GM12874 (cell line): Measurements from ENCODE around the gene NUP210L.

Experiments used
- TF ChIP-seq, protein P1 (sequence below): IDR thresholded peaks from 2 replicates; pipeline ENCODE4 v1.5.1; 2011; ENCODE audit warnings: low read depth, mild to moderate bottlenecking, control low read depth, low read length, moderate library complexity; ENCODE audit not compliant: insufficient read depth

The NUP210L gene

DNA sequence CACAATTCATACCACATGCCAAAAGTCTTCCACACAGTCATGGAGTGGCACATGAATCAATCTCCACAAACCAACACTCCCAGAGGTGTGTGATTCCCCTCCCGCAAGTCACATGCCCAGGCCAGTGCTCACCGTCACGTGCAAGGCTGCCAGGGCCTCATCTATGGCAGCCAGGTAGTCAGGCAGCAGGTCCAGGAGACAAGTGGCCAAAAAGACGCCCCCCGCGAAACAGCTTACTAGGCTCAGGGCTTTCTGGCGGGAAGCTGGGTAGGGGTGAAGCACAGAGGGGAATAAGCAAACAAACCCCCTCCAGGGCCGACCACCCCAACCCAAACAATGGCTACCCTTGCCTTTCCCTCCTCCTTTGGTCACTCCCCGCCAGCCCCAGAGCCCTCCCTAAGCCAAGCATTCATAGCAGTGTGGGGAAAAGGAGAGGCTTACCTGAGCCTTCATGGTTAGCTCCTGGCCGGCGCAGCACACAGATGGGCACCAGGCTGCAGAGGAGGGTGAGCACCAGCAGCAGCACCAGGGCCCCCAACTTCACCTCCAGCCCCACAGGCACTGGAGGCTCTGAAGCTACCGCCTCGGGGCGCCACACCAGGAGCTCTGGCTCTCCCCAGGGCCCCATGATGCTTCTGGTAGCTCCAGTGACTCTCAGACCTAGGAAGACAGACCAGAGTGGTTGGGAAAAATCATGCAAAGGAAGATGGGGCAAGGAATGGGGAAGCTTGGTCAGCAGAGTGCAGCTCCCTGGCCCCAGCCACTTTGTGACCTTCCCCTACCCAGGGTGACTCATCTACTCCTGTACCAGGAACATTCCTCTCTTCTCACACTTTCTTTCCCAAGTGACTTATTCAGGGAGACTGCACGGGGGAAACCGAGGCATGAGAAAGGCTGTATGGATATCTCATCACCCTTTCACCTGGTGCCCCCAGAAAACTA is 192.5 kb downstream of the NUP210L start:
- TF ChIP-seq, protein P1, sequence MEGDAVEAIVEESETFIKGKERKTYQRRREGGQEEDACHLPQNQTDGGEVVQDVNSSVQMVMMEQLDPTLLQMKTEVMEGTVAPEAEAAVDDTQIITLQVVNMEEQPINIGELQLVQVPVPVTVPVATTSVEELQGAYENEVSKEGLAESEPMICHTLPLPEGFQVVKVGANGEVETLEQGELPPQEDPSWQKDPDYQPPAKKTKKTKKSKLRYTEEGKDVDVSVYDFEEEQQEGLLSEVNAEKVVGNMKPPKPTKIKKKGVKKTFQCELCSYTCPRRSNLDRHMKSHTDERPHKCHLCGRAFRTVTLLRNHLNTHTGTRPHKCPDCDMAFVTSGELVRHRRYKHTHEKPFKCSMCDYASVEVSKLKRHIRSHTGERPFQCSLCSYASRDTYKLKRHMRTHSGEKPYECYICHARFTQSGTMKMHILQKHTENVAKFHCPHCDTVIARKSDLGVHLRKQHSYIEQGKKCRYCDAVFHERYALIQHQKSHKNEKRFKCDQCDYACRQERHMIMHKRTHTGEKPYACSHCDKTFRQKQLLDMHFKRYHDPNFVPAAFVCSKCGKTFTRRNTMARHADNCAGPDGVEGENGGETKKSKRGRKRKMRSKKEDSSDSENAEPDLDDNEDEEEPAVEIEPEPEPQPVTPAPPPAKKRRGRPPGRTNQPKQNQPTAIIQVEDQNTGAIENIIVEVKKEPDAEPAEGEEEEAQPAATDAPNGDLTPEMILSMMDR: no peak

GRCh38 chr1:153961421-153961820 is 193.5 kb downstream of the NUP210L start:
- TF ChIP-seq, protein P1: no peak

DNA sequence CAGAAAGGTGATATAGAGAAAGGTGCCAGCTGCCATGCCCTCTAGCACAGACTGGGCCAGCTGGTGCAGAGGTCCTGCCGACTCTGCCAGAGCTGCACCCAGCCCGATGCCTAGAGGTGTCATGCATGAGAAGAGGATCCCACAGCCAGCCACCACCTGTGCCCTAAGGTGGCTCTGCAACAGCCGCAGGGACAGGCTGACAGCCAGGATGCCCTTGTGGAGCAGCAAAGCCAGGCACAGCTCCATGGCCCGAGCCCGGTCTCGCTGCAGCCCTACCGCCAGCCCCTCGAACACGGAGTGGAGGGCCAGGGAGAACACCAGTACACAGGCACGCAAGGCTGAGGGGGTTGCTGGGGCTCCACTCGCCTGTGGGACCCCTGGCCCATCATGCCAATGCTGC is 194.7 kb downstream of the NUP210L start:
- TF ChIP-seq, protein P1: no peak

DNA sequence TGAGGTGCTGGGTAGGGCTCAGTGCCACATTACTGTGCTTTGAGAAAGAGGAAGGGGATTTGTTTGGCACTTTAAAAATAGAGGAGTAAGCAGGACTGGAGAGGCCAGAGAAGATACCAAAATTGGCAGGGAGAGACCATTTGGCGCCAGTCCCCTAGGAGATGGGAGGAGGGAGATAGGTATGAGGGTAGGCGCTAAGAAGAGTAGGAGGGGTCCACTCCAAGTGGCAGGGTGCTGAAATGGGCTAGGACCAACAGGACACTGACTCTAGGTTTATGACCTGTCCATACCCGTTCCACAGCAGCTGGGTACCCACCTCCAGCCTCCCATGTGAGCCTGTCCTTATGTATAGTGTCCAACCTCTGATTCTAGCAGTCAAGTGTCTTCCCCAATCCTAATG is 195.4 kb downstream of the NUP210L start:
- TF ChIP-seq, protein P1: no peak

DNA sequence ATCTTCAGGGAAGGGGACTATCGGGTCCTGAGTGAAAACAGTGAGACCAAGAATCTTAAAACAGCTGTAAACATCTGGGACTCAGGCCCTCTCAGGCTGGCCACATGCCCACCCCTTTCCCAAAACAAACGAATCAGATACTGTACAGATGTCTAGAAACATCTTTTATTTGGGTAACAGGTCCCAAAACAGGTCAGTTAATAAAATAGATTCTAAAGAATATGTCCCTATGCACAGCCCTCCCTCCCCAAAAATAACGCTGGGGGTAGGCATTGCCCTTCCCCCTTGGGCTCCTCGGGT is 196.0 kb downstream of the NUP210L start:
- TF ChIP-seq, protein P1: no peak

DNA sequence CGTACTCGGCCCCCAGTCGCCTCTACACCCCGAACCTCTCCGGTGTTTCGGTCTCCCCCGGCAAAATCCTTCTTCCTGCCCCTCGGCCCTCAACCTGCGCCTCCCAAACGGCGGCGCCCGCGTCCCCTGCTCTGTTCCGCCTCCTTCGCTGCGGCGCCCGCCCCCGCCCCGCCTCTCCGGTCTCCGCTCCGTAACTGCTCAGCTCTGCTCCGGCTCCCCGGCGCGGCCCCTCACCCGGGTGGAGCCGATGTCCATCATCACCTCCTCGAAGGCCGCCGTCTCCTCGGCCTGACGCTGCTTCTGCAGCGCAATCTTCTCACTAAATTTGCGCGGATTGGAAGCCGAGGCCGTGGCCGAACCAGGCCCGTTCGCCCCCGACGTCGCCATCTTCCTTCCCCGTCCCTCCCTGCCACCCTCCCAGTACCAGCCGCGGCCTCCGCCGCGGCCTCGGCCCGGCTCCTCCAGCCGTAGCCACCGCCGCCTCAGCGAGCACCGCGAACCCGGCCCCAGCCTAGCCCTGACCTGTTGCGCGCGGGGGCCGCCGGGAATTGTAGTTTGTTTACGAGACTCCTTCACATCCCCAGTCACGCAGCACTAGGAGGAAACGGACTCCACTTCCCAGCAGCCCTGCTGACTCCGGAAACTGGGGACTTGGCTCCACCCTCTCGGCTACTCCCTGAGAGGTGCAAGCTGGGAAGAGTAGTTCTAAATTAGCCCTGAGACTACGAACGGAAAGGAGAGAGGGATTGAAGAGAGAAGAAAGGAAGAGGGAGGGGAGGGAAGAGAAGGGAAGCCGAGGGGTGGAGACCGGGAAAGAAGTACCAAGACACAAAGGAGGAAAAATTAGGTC is 196.5 kb downstream of the NUP210L start, which contains the start of gene CRTC2:
Gene CRTC2, minus strand, starts transcription at position 502 of the 850 bp plus-strand sequence. Its CDS starts 115 bp downstream, at position 387.
- TF ChIP-seq, protein P1: no peak

GRCh38 chr1:153957744-153958110 is 197.1 kb downstream of the NUP210L start:
- TF ChIP-seq, protein P1: no peak
